Lung (tissue), 12 donors: Measurements from ENCODE around the gene HS1BP3. TPM values are rescaled to one million over a fixed set of nuclear protein-coding genes. Genes with fewer than 3 reads are reported as not detected.

ENCODE experiments used
- ATAC-seq: fragments of 200-7000 bp; cut with Tn5 transposase; one replicate; pipeline ENCODE4 v1.9.1; 2020; ENCODE audit warnings: moderate number of reproducible peaks; ENCODE audit not compliant: insufficient read depth, low FRiP score
- DNase-seq, 3 donors: peaks; one replicate each; pipeline ENCODE4 v3.0.0-alpha.2; 2013 to 2017
- H3K27ac ChIP-seq, 2 donors: one replicate each; pipeline ENCODE4 v1.5.1; 2013; ENCODE audit warnings: mild to moderate bottlenecking in 2 of 2, moderate library complexity in 2 of 2, control low read depth in 1 of 2, inconsistent platforms in 1 of 2, low read depth in 1 of 2, low read length in 1 of 2
- H3K27me3 ChIP-seq, 3 donors: one replicate each; pipeline ENCODE4 v1.5.1; 2013; ENCODE audit warnings: low read length in 2 of 3; ENCODE audit not compliant: control insufficient read depth in 3 of 3, insufficient read depth in 3 of 3
- H3K36me3 ChIP-seq, 4 donors: one replicate each; pipeline ENCODE4 v1.5.1; 2013; ENCODE audit warnings: low read length in 4 of 4, mild to moderate bottlenecking in 1 of 4, moderate library complexity in 1 of 4; ENCODE audit not compliant: control insufficient read depth in 4 of 4, insufficient read depth in 4 of 4
- H3K4me1 ChIP-seq, 5 donors: one replicate each; pipeline ENCODE4 v1.5.1; 2013; ENCODE audit warnings: low read length in 5 of 5, mild to moderate bottlenecking in 2 of 5, moderate library complexity in 1 of 5; ENCODE audit not compliant: control insufficient read depth in 5 of 5, insufficient read depth in 5 of 5
- H3K4me3 ChIP-seq: one replicate; pipeline ENCODE4 v1.5.1; 2013; ENCODE audit warnings: mild to moderate bottlenecking, control low read depth, moderate library complexity
- H3K9ac ChIP-seq, 2 donors: one replicate each; pipeline ENCODE4 v1.5.1; 2013; ENCODE audit warnings: low read length in 2 of 2, control low read depth in 1 of 2; ENCODE audit not compliant: insufficient read depth in 1 of 2
- H3K9me3 ChIP-seq, 4 donors: one replicate each; pipeline ENCODE4 v1.5.1; 2013; ENCODE audit warnings: low read length in 3 of 4, mild to moderate bottlenecking in 1 of 4, moderate library complexity in 1 of 4; ENCODE audit not compliant: control insufficient read depth in 4 of 4, insufficient read depth in 3 of 4
- CTCF ChIP-seq: IDR thresholded peaks from 2 replicates; pipeline ENCODE4 v1.5.1; 2012; ENCODE audit warnings: mild to moderate bottlenecking; ENCODE audit errors: control extremely low read depth, extremely low read depth
- WGBS, 2 donors: extraction: QIAGEN DNeasy Blood & Tissue Kit; methylation state at CpG; one replicate each; pipeline ENCODE4 v1.1.7; 2013; 5-methylcytosine and 5-hydroxymethylcytosine counted together
- polyA plus RNA-seq, 2 donors: library from polyadenylated mRNA; stranded (reverse); fragments of 200-250 nt; gene quantifications; one replicate each; pipeline ENCODE4 v1.2.1, GENCODE V29; 2013
- total RNA-seq, 2 donors: library from RNA; depleted of rRNA in 1 of 2; stranded (reverse); fragments of >200 nt in 1 of 2; gene quantifications; one replicate each; pipeline ENCODE4 v1.2.1, GENCODE V29; 2014 to 2021
- donor health status: control.
- donor health status: control.
- donor health status: Bipolar disorder and iron deficiency.
- donor health status: healthy.
- donor health status: DM: yes; HTN: yes; CAD: no.

Gene HS1BP3
- total and polyA plus RNA-seq, 4 donors: 25.4 to 41.4 (median 33.4) TPM

GRCh38 chr2:20648206-20648605 is 2.7 kb downstream of the HS1BP3 start:
- peaks cover 0 to 20% (median 0%) of the 10 kb centered on the region in 4 donors for H3K36me3 ChIP-seq
- peaks cover 3 to 23% (median 7%) of the 10 kb centered on the region in 5 donors for H3K4me1 ChIP-seq
- H3K27me3 ChIP-seq: no peaks in the 10 kb centered on the region
- 95 to 98% methylated on average over 4 of the region's 4 CpGs for WGBS, 2 donors
- ATAC-seq: no peak
- TF ChIP-seq CTCF: no peak
- H3K4me3 ChIP-seq: no peak overlapping the region
- no peak overlapping the region for H3K27ac ChIP-seq
- no peak for DNase-seq
- no peaks in the 10 kb centered on the region for H3K9me3 ChIP-seq
- no peak overlapping the region for H3K9ac ChIP-seq

GRCh38 chr2:20647738-20648137 is 3.2 kb downstream of the HS1BP3 start:
- H3K27ac ChIP-seq: no peak overlapping the region
- DNase-seq (no peak), ATAC-seq (no peak)
- H3K9me3 ChIP-seq: no peaks in the 10 kb centered on the region
- peaks cover 0 to 23% (median under 1%) of the 10 kb centered on the region in 4 donors for H3K36me3 ChIP-seq
- no peak for TF ChIP-seq CTCF
- H3K4me1 ChIP-seq: peaks cover 3 to 23% (median 7%) of the 10 kb centered on the region in 5 donors
- no peak overlapping the region for H3K4me3 ChIP-seq
- H3K9ac ChIP-seq: no peak overlapping the region
- H3K27me3 ChIP-seq: no peaks in the 10 kb centered on the region
- 84 to 89% methylated on average over 8 of the region's 8 CpGs for WGBS, 2 donors

GRCh38 chr2:20647211-20647610 is 3.7 kb downstream of the HS1BP3 start:
- ATAC-seq (no peak), DNase-seq (no peak)
- Histone ChIP-seq H3K27ac (no peak overlapping the region), H3K4me3 (no peak overlapping the region), H3K36me3 (peaks cover 0 to 25% (median 1%) of the 10 kb centered on the region in 4 donors), H3K9me3 (no peaks in the 10 kb centered on the region), H3K9ac (no peak overlapping the region), H3K27me3 (no peaks in the 10 kb centered on the region), H3K4me1 (peaks cover 3 to 25% (median 7%) of the 10 kb centered on the region in 5 donors)
- WGBS, 2 donors: 93 to 97% methylated on average over 3 of the region's 3 CpGs
- no peak for TF ChIP-seq CTCF

GRCh38 chr2:20646446-20646845 is 4.5 kb downstream of the HS1BP3 start:
- ATAC-seq: no peak
- H3K9me3 ChIP-seq: no peaks in the 10 kb centered on the region
- WGBS, 2 donors: 95 to 98% methylated on average over 20 of the region's 20 CpGs
- H3K36me3 ChIP-seq: peaks cover 0 to 33% (median 1%) of the 10 kb centered on the region in 4 donors
- peaks cover 3 to 25% (median 7%) of the 10 kb centered on the region in 5 donors for H3K4me1 ChIP-seq
- no peak for TF ChIP-seq CTCF
- DNase-seq: no peak
- H3K4me3 ChIP-seq: no peak overlapping the region
- H3K27me3 ChIP-seq: no peaks in the 10 kb centered on the region
- no peak overlapping the region for H3K27ac ChIP-seq
- no peak overlapping the region for H3K9ac ChIP-seq
